Liver (tissue), 9 donors: ENCODE data around the gene LVRN. TPM values are rescaled to one million over a fixed set of nuclear protein-coding genes. Genes with fewer than 3 reads are reported as not detected.

Experiments
- DNase-seq: peaks from one replicate; pipeline ENCODE4 v3.0.0-alpha.2; 2017; ENCODE audit warnings: low spot score
- H3K27ac ChIP-seq, 2 donors: one replicate each; pipeline ENCODE4 v1.7.0; 2013; ENCODE audit warnings: inconsistent platforms in 2 of 2, low read length in 2 of 2, control low read depth in 1 of 2, low read depth in 1 of 2, mild to moderate bottlenecking in 1 of 2
- H3K27me3 ChIP-seq, 4 donors: one replicate each; pipeline versions ENCODE4 v1.6.1 to v1.7.0; 2013; ENCODE audit warnings: low read length in 3 of 4, inconsistent platforms in 1 of 4, mild to moderate bottlenecking in 1 of 4, moderate library complexity in 1 of 4; ENCODE audit not compliant: control insufficient read depth in 4 of 4, insufficient read depth in 4 of 4
- H3K36me3 ChIP-seq, 4 donors: one replicate each; pipeline versions ENCODE4 v1.6.1 to v1.7.0; 2013; ENCODE audit warnings: low read length in 3 of 4, mild to moderate bottlenecking in 3 of 4, low read depth in 1 of 4, moderate library complexity in 1 of 4; ENCODE audit not compliant: control insufficient read depth in 4 of 4, insufficient read depth in 3 of 4
- H3K4me1 ChIP-seq, 4 donors: one replicate each; pipeline versions ENCODE4 v1.6.1 to v1.7.0; 2013; ENCODE audit warnings: low read length in 3 of 4, mild to moderate bottlenecking in 3 of 4, moderate library complexity in 1 of 4; ENCODE audit not compliant: control insufficient read depth in 4 of 4, insufficient read depth in 4 of 4
- H3K4me3 ChIP-seq, 3 donors: one replicate each; pipeline versions ENCODE4 v1.6.1 to v1.7.0; 2013; ENCODE audit warnings: low read length in 3 of 3, control low read depth in 1 of 3, low read depth in 1 of 3, mild to moderate bottlenecking in 1 of 3
- H3K9ac ChIP-seq, 2 donors: one replicate each; pipeline ENCODE4 v1.7.0; 2013; ENCODE audit warnings: low read length in 2 of 2, mild to moderate bottlenecking in 2 of 2, moderate library complexity in 2 of 2, control low read depth in 1 of 2, low read depth in 1 of 2
- H3K9me3 ChIP-seq, 4 donors: one replicate each; pipeline versions ENCODE4 v1.6.1 to v1.7.0; 2013; ENCODE audit warnings: low read length in 3 of 4; ENCODE audit not compliant: control insufficient read depth in 4 of 4
- ATF3 ChIP-seq: IDR thresholded peaks from 2 replicates; pipeline ENCODE4 v1.6.1; 2016; ENCODE audit warnings: antibody characterized with exemption
- CTCF ChIP-seq: fragments of 150-350 bp; IDR thresholded peaks from 2 replicates; pipeline ENCODE4 v1.5.1; 2017; ENCODE audit warnings: improper control_type of control experiment, low read depth, low read length; ENCODE audit not compliant: missing input control
- FOXA1 ChIP-seq: IDR thresholded peaks from 2 replicates; pipeline ENCODE4 v1.6.1; 2016; ENCODE audit warnings: antibody characterized with exemption
- FOXA2 ChIP-seq: IDR thresholded peaks from 2 replicates; pipeline ENCODE4 v1.6.1; 2016; ENCODE audit warnings: antibody characterized with exemption
- HNF4G ChIP-seq: IDR thresholded peaks from 2 replicates; pipeline ENCODE4 v1.6.1; 2016; ENCODE audit warnings: antibody characterized with exemption
- JUND ChIP-seq, 2 donors: IDR thresholded peaks; 2 replicates each; pipeline ENCODE4 v1.6.1; 2016; ENCODE audit warnings: antibody characterized with exemption in 2 of 2
- MAX ChIP-seq: IDR thresholded peaks from 2 replicates; pipeline ENCODE4 v1.6.1; 2016; ENCODE audit warnings: antibody characterized with exemption
- NR2F2 ChIP-seq: IDR thresholded peaks from 2 replicates; pipeline ENCODE4 v1.6.1; 2016; ENCODE audit warnings: antibody characterized with exemption
- RAD21 ChIP-seq, 2 donors: IDR thresholded peaks; 2 replicates each; pipeline ENCODE4 v1.6.1; 2016; ENCODE audit warnings: antibody characterized with exemption in 2 of 2, mild to moderate bottlenecking in 2 of 2
- REST ChIP-seq: IDR thresholded peaks from 2 replicates; pipeline ENCODE4 v1.6.1; 2016; ENCODE audit warnings: antibody characterized with exemption, mild to moderate bottlenecking
- RXRA ChIP-seq, 2 donors: IDR thresholded peaks; 2 replicates each; pipeline ENCODE4 v1.6.1; 2017 to 2018; ENCODE audit warnings: antibody characterized with exemption in 2 of 2, mild to moderate bottlenecking in 1 of 2
- SP1 ChIP-seq: IDR thresholded peaks from 2 replicates; pipeline ENCODE4 v1.6.1; 2018; ENCODE audit warnings: antibody characterized with exemption, mild to moderate bottlenecking
- TAF1 ChIP-seq: conservative IDR thresholded peaks from 2 replicates; pipeline ENCODE4 v1.6.1; 2016; ENCODE audit warnings: antibody characterized with exemption, mild to moderate bottlenecking
- YY1 ChIP-seq: IDR thresholded peaks from 2 replicates; pipeline ENCODE4 v1.6.1; 2016; ENCODE audit warnings: antibody characterized with exemption, mild to moderate bottlenecking
- ZBTB33 ChIP-seq: IDR thresholded peaks from 2 replicates; pipeline ENCODE4 v1.6.1; 2016; ENCODE audit warnings: antibody characterized with exemption
- WGBS: extraction: QIAGEN DNeasy Blood & Tissue Kit; methylation state at CpG from one replicate; pipeline ENCODE4 v1.1.7; 2013; 5-methylcytosine and 5-hydroxymethylcytosine counted together
- polyA plus RNA-seq, 2 donors: library from polyadenylated mRNA; stranded (reverse) in 1 of 2; unstranded in 1 of 2; fragments of 200-250 nt in 1 of 2; fragments of >200 nt in 1 of 2; fragmentation: Nextera tagmentation in 1 of 2; extraction: Ambion mirVana in 1 of 2; gene quantifications; one replicate each; pipeline versions ENCODE4 v1.2.1 to v1.2.3, GENCODE V29; 2013 to 2015
- total RNA-seq, 2 donors: library from RNA; depleted of rRNA; stranded (reverse); fragments of >200 nt; gene quantifications; one replicate each; pipeline ENCODE4 v1.2.3, GENCODE V29; 2014
- donor health status: healthy.
- donor health status: healthy.
- donor health status: healthy.
- donor health status: healthy.
- donor health status: healthy.

Gene LVRN
- total and polyA plus RNA-seq, 4 donors, result 0.05 to 0.17 (median 0.11) TPM; not detected in 1

- no peak overlapping the region for H3K9ac ChIP-seq
- WGBS, result 77% methylated on average over 6 of the region's 6 CpGs
- peaks cover 0 to 8% (median 0%) of the 10 kb centered on the region in 4 donors for H3K4me1 ChIP-seq
- H3K27ac ChIP-seq, result no peak overlapping the region
- H3K9me3 ChIP-seq, result peaks cover 0 to 5% (median 0%) of the 10 kb centered on the region in 4 donors
- no peaks in the 10 kb centered on the region for H3K36me3 ChIP-seq
- TF ChIP-seq REST (no peak), YY1 (no peak), FOXA1 (no peak), ATF3 (no peak), RXRA (IDR thresholded peaks at IDR 0.05) (no peak), SP1 (no peak), FOXA2 (no peak), CTCF (no peak), TAF1 (no peak), ZBTB33 (no peak), NR2F2 (no peak), MAX (no peak), HNF4G (no peak), RAD21 (IDR thresholded peaks at IDR 0.05) (no peak), JUND (IDR thresholded peaks at IDR 0.05) (no peak)
- peaks cover 0 to 17% (median 7%) of the 10 kb centered on the region in 4 donors for H3K27me3 ChIP-seq
- no peak for DNase-seq
- no peak overlapping the region for H3K4me3 ChIP-seq
Measured at GRCh38 chr5:115956957-115957356, 5.3 kb upstream of the LVRN start.
